Left ventricle myocardium inferior (tissue), 1 donor: ENCODE data around the gene MBNL2. TPM values are rescaled to one million over a fixed set of nuclear protein-coding genes. Genes with fewer than 3 reads are reported as not detected.

Experiments used
- DNase-seq: peaks from one replicate; pipeline ENCODE4 v3.0.0-alpha.2; 2020
- H3K27ac ChIP-seq: fragments of 200-600 bp; replicated peaks from 2 replicates; pipeline ENCODE4 v1.8.0; 2021
- H3K27me3 ChIP-seq: fragments of 200-600 bp; 2 replicates; pipeline ENCODE4 v1.8.0; 2021; ENCODE audit warnings: low read depth
- H3K36me3 ChIP-seq: fragments of 200-600 bp; 2 replicates; pipeline ENCODE4 v1.8.0; 2021
- H3K4me1 ChIP-seq: fragments of 200-600 bp; 2 replicates; pipeline ENCODE4 v1.8.0; 2021
- H3K4me3 ChIP-seq: fragments of 200-600 bp; 2 replicates; pipeline ENCODE4 v1.8.0; 2021; ENCODE audit warnings: mild to moderate bottlenecking, moderate library complexity
- H3K9me3 ChIP-seq: fragments of 200-600 bp; replicated peaks from 2 replicates; pipeline ENCODE4 v1.8.0; 2021
- CTCF ChIP-seq: fragments of 200-600 bp; IDR thresholded peaks from 2 replicates; pipeline ENCODE4 v1.8.0; 2021; ENCODE audit warnings: antibody characterized with exemption, mild to moderate bottlenecking, borderline replicate concordance
- intact Hi-C: fragments of 100-400 bp; cut with micrococcal nuclease; formaldehyde crosslinking; loops from one replicate; pipeline ENCODE4 v1.11.0; 2022
- total RNA-seq: library from RNA; stranded (reverse); fragmentation: NEBNext Ultra II Directional; extraction: Animal tissue kit (Norgen Biotek cat#: 25700); gene quantifications from one replicate; pipeline ENCODE4 v1.2.1, GENCODE V29; 2021
- donor health status: DM: no; HTN: yes; CAD: no; lungs with severe emphysema.

The MBNL2 gene
- total RNA-seq, 1 donor from 2014 or later, result 76.5 TPM

GRCh38 chr13:97353927-97354675 lies 132.0 kb downstream of the MBNL2 start:
- intact Hi-C loops, result no loop called here
- Histone ChIP-seq H3K4me1 (peaks cover 63% of the 10 kb centered on the region), H3K27me3 (no peaks in the 10 kb centered on the region), H3K36me3 (peaks cover 61% of the 10 kb centered on the region), H3K27ac (peak overlapping the region; percentile 13), H3K9me3 (peaks cover 7% of the 10 kb centered on the region), H3K4me3 (no peak overlapping the region)
- no peak for DNase-seq
- no peak for TF ChIP-seq CTCF

- Histone ChIP-seq H3K36me3 (peaks cover 54% of the 10 kb centered on the region), H3K4me1 (peaks cover 69% of the 10 kb centered on the region), H3K4me3 (no peak overlapping the region), H3K9me3 (peaks cover 7% of the 10 kb centered on the region), H3K27me3 (no peaks in the 10 kb centered on the region), H3K27ac (peak overlapping the region; percentile 50)
- intact Hi-C loops, result loop anchor here (5.0 kb wide), 1 partner anchor 243 kb away; no protein-coding TSS in a partner anchor
- DNase-seq, result no peak
- no peak for TF ChIP-seq CTCF
Measured at GRCh38 chr13:97354808-97355207, 132.7 kb downstream of the MBNL2 start.

- H3K27ac ChIP-seq, result no peak overlapping the region
- DNase-seq, result no peak
- H3K4me1 ChIP-seq, result peaks cover 69% of the 10 kb centered on the region
- intact Hi-C loops, result loop anchor here (5.0 kb wide), 1 partner anchor 244 kb away; no protein-coding TSS in a partner anchor
- no peak for TF ChIP-seq CTCF
- peaks cover 50% of the 10 kb centered on the region for H3K36me3 ChIP-seq
- H3K4me3 ChIP-seq, result no peak overlapping the region
- no peaks in the 10 kb centered on the region for H3K27me3 ChIP-seq
- H3K9me3 ChIP-seq, result no peaks in the 10 kb centered on the region
Measured at GRCh38 chr13:97356592-97356991, 134.5 kb downstream of the MBNL2 start.

- intact Hi-C loops, result loop anchor here (5.0 kb wide), 1 partner anchor 247 kb away; no protein-coding TSS in a partner anchor
- H3K36me3 ChIP-seq, result peaks cover 33% of the 10 kb centered on the region
- H3K27ac ChIP-seq, result peak overlapping the region; percentile 20
- no peak overlapping the region for H3K4me3 ChIP-seq
- DNase-seq, result no peak
- no peaks in the 10 kb centered on the region for H3K9me3 ChIP-seq
- H3K4me1 ChIP-seq, result peaks cover 55% of the 10 kb centered on the region
- no peaks in the 10 kb centered on the region for H3K27me3 ChIP-seq
- peak; percentile 91 for TF ChIP-seq CTCF
Measured at GRCh38 chr13:97359181-97360057, 137.3 kb downstream of the MBNL2 start.

- Histone ChIP-seq H3K4me3 (no peak overlapping the region), H3K27me3 (no peaks in the 10 kb centered on the region), H3K27ac (no peak overlapping the region), H3K9me3 (no peaks in the 10 kb centered on the region), H3K4me1 (peaks cover 46% of the 10 kb centered on the region), H3K36me3 (peaks cover 45% of the 10 kb centered on the region)
- TF ChIP-seq CTCF, result no peak
- intact Hi-C loops, result no loop called here
- no peak for DNase-seq
Measured at GRCh38 chr13:97360610-97361009, 138.5 kb downstream of the MBNL2 start.
